NCI-H1105 treated with DMSO at 0.1 percent for 48 hours (cell line): ENCODE data around the gene MMP25.
"Not testable (repeated sequence)": the region's sequence is repeated elsewhere in the genome, so short reads cannot be mapped to it uniquely, and the experiment has no call there.

ENCODE experiments used
- DNase-seq: peaks from one replicate; lab custom pipeline; 2025; lab: John Stamatoyannopoulos, UW

Gene MMP25

GRCh38 chr16:3072576-3073263 lies 26.4 kb downstream of the MMP25 start:
- not testable (repeated sequence) for DNase-seq

GRCh38 chr16:3073448-3073847 lies 27.1 kb downstream of the MMP25 start:
- no peak for DNase-seq

- no peak for DNase-seq
These were observed 28.6 kb downstream of the MMP25 start for GRCh38 chr16:3074860-3075522.

GRCh38 chr16:3075523-3075915 lies 29.2 kb downstream of the MMP25 start:
- DNase-seq: no peak

GRCh38 chr16:3075946-3076345 lies 29.6 kb downstream of the MMP25 start:
- not testable (repeated sequence) for DNase-seq

GRCh38 chr16:3076577-3076976 lies 30.2 kb downstream of the MMP25 start:
- DNase-seq: no peak

- DNase-seq: no peak
These were observed 33.7 kb downstream of the MMP25 start for GRCh38 chr16:3080024-3080423.

- DNase-seq: not testable (repeated sequence)
These were observed 35.6 kb downstream of the MMP25 start for GRCh38 chr16:3081957-3082356.

GRCh38 chr16:3083408-3083807 lies 37.0 kb downstream of the MMP25 start:
- not testable (repeated sequence) for DNase-seq

GRCh38 chr16:3084491-3084890 lies 38.1 kb downstream of the MMP25 start:
- DNase-seq: no peak

- DNase-seq: no peak
These were observed 38.8 kb downstream of the MMP25 start for GRCh38 chr16:3084969-3085670.

- no peak for DNase-seq
These were observed 39.7 kb downstream of the MMP25 start for GRCh38 chr16:3085868-3086595.

GRCh38 chr16:3086596-3087242 lies 40.4 kb downstream of the MMP25 start:
- DNase-seq: no peak

- no peak for DNase-seq
These were observed 41.2 kb downstream of the MMP25 start for GRCh38 chr16:3087243-3088235.

- no peak for DNase-seq
These were observed 42.1 kb downstream of the MMP25 start for GRCh38 chr16:3088450-3088849.

GRCh38 chr16:3088925-3089716 lies 42.8 kb downstream of the MMP25 start:
- no peak for DNase-seq

GRCh38 chr16:3089717-3090592 lies 43.6 kb downstream of the MMP25 start:
- no peak for DNase-seq

GRCh38 chr16:3091551-3091950 lies 45.2 kb downstream of the MMP25 start:
- DNase-seq: no peak

GRCh38 chr16:3092501-3092941 lies 46.2 kb downstream of the MMP25 start:
- no peak for DNase-seq
